GM12872 (cell line): ENCODE data around the gene GMNC.

ENCODE experiments used
- TF ChIP-seq, protein P1 (sequence below): IDR thresholded peaks from 3 replicates; pipeline ENCODE4 v1.5.1; 2011; ENCODE audit warnings: low read depth, mild to moderate bottlenecking, low read length, moderate library complexity; ENCODE audit not compliant: insufficient read depth

The GMNC gene

DNA sequence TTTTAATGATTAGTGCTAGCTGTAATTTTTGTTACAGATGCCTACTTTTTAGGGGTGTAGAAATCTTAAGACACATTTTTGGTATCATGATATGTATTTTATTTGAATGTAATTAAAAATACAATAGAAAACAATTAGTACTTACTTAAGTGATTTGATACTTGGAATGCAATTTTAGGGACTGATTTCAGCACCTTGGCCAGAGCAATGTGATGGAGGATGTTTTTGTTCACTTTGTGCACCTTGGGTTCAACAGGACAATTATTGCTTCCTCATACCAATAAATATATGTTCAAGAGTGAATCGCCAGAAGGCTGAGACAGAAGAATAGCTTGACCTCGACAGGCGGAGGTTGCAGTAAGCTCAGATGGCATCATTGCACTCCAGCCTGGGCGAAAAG lies 22.3 kb downstream of the GMNC start:
- TF ChIP-seq, protein P1, sequence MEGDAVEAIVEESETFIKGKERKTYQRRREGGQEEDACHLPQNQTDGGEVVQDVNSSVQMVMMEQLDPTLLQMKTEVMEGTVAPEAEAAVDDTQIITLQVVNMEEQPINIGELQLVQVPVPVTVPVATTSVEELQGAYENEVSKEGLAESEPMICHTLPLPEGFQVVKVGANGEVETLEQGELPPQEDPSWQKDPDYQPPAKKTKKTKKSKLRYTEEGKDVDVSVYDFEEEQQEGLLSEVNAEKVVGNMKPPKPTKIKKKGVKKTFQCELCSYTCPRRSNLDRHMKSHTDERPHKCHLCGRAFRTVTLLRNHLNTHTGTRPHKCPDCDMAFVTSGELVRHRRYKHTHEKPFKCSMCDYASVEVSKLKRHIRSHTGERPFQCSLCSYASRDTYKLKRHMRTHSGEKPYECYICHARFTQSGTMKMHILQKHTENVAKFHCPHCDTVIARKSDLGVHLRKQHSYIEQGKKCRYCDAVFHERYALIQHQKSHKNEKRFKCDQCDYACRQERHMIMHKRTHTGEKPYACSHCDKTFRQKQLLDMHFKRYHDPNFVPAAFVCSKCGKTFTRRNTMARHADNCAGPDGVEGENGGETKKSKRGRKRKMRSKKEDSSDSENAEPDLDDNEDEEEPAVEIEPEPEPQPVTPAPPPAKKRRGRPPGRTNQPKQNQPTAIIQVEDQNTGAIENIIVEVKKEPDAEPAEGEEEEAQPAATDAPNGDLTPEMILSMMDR = no peak

DNA sequence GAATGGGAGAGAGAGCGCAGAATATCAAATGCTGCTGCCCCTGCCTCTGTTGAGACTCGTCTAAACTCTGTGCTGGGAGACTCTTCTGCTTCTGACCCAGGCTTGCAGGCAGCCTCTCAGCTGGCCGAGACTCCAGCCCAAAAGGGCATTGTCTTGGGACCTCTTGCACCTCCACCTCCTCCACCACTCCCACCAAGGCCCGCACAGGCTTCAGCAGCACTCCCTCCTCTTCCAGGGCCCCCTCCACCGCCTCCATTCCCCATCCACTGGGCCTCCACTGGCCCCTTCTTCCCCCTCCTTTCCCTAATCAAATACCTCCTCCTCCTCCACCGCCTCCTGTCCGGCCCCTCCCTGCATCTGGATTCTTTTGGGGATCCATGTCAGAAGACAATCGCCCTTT lies 31.3 kb downstream of the GMNC start:
- TF ChIP-seq, protein P1 = no peak

DNA sequence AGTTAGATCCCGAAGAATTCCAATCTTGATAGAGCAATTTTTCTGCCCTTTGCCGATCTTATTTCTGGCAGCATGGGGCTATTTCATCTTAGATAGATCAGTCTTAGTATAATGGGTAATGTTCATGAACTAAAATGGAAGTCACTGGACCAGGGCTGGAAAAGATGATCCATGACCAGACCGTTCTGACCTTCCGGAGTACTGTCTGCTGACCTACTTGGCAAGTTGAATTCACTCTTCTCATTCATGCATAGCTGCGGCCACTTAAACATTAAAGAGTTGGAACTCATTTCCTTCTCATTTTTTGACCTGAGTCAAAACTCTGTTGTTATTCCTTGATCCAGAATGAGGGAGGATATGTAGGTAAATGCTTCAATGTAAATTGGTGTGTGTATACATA lies 32.5 kb downstream of the GMNC start:
- TF ChIP-seq, protein P1 = no peak

DNA sequence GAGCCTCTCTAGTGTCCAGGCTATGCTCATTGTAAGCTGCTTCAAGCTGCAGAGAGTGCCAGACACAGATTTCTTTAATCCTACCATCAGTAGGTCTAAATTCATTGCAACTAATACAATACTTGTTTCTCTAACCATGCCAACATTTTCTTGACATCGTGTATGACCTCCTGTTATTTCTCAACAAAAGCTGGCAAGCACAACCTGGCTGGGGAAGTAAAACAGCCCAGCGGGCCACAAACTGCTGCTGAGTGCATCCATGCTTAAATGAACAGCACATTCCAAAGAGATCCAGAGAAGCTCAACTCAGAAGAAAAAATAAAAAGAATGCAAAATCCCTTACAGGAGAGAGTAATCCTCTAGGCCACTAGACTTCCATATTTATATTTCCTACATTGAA lies 36.5 kb downstream of the GMNC start:
- TF ChIP-seq, protein P1 = no peak

DNA sequence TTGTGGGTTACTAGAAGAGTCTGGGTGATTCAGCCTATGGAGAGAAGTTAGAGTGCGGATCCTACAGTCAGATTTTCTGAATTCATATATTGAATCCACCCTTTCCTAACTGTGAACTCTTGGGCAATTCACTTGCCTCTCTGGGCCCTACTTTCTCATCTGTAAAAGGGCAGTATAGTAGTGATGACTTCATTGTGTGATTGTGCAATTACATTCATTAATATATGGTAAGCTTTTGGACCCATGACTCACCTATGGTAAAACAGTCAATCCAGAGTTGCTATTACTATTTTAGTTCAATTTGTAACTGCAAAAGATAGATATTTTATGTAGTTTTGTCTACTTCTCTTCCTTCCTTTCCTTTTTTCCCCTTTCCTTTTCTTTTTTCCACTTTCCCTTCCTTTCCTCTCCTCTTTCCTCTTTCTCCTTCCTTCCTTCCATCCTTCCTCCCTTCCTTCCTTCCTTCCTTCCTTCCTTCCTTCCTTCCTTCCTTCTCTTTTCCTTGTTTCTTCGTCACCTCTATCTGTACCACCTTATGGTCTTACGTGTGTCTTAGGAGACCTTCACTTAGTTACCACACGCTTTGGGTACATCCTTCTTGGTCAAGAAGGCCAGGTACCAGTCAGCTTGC lies 37.0 kb downstream of the GMNC start:
- TF ChIP-seq, protein P1 = no peak

DNA sequence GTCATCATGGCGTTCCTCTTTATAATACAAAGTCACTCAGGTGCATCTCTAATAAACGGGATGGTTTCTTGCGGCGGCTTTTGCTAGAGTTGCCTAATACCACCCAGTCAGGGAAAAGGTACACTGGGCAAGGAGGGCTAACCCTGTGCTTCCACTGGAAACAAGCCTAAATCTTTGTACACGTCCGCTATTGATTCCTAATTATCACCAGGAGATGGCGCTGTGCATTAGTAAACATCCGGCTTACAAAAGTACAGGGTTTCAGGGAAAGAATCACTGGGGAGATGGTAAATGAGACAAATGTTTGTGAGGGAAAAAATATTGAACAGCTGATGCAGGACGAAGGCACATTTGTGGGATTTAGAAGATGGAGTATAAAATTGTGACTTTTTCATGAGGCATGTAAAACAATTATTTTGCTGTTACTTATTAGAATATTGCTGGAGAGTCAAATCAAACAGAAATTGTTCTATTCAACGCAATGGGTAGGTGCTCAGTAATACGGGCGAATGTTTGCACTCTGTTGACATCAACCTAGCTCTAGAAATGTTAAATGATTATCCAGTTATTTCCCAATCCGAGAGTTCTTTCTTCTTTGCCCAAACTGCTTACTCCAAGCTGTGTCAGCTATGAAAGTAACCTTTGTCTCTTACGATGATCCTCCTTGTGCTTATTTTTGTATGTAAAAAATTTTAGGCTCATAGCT lies 50.6 kb downstream of the GMNC start:
- TF ChIP-seq, protein P1 = peak; percentile 67

- TF ChIP-seq, protein P1 = no peak
These were observed 51.5 kb downstream of the GMNC start for GRCh38 chr3:190810957-190811356.
